ENCODE measurements around the gene APEX2.

APEX2 gene

DNA sequence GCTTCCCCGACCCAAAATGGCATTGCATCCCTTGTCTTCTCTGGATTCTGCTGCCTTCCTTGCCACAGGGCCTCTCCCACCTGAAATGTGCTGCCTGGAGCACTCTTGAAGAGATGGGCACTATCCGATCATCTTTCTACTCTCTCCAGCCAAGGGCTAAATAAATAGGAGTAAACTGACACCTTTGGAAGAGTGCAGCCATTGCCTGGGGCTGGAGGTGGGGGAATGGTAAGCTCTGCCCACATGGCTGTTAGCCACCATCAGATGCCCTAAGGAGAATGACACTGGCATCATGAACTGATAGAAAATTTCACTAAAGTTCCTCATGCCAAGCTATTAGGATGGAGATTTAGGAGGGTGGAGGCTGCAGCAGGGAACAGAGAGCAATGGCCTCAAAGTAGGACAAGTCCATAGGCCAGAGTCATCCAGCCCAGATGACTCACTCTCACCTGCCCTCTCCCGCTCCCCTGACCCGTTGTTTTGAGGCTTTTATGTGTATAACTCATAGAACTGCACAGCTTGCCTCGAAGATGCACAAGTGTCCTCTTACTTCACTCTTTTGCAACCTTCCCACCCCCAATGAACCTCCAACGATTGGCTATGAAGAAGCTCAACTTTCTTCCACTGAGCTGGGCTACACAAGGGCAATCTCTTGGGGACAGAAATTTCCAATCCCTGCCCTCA is 5.4 kb upstream of the APEX2 start:
- Mint-ChIP-seq H3K9me3 (no peaks in the 10 kb centered on the region), H3K27ac (no peak overlapping the region), H3K36me3 (no peaks in the 10 kb centered on the region), H3K27me3 (no peaks in the 10 kb centered on the region), H3K4me3 (no peak overlapping the region), H3K4me1 (peaks cover 17% of the 10 kb centered on the region)
- ATAC-seq (ENCODE audit: low read depth) (no peak), DNase-seq (ENCODE audit: low spot score in 2 of 2) (no peak)

DNA sequence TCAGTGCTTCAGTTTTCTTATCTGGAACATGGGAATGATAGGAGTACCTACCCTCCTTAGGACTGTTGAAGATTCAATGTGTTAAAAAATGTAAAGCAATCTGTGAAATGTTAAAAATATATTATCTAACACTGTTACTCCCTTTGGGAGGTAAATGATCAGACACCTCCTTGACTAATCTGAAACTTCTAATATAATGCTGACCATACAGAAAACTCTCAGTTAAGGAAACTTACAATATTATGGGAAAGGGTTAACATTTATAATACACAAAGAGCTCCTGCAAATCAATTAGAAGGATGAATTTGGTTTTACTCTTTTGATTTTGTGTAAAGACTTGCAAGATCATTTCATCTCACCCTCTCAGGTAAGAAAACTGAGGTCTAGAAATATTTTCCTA is 4.5 kb upstream of the APEX2 start:
- DNase-seq (ENCODE audit: low spot score in 2 of 2) = no peak
- H3K27ac Mint-ChIP-seq = no peak overlapping the region
- no peaks in the 10 kb centered on the region for H3K9me3 Mint-ChIP-seq
- no peak overlapping the region for H3K4me3 Mint-ChIP-seq
- H3K36me3 Mint-ChIP-seq = no peaks in the 10 kb centered on the region
- no peaks in the 10 kb centered on the region for H3K27me3 Mint-ChIP-seq
- H3K4me1 Mint-ChIP-seq = peaks cover 19% of the 10 kb centered on the region
- no peak for ATAC-seq (ENCODE audit: low read depth)

- ATAC-seq (ENCODE audit: low read depth) (no peak), DNase-seq (ENCODE audit: low spot score in 2 of 2) (no peak)
- no peaks in the 10 kb centered on the region for H3K27me3 Mint-ChIP-seq
- H3K4me1 Mint-ChIP-seq = peaks cover 21% of the 10 kb centered on the region
- H3K36me3 Mint-ChIP-seq = peaks cover 23% of the 10 kb centered on the region
- no peaks in the 10 kb centered on the region for H3K9me3 Mint-ChIP-seq
- no peak overlapping the region for H3K27ac Mint-ChIP-seq
- no peak overlapping the region for H3K4me3 Mint-ChIP-seq
Measured at GRCh38 chrX:55004231-55004630, 4.1 kb downstream of the APEX2 start.

- Mint-ChIP-seq H3K4me1 (peaks cover 16% of the 10 kb centered on the region), H3K27ac (no peak overlapping the region), H3K4me3 (no peak overlapping the region), H3K27me3 (no peaks in the 10 kb centered on the region), H3K9me3 (no peaks in the 10 kb centered on the region), H3K36me3 (peaks cover 23% of the 10 kb centered on the region)
- DNase-seq (ENCODE audit: low spot score in 2 of 2) (no peak), ATAC-seq (ENCODE audit: low read depth) (no peak)
Measured at GRCh38 chrX:55005256-55005655, 5.1 kb downstream of the APEX2 start.

GRCh38 chrX:55006827-55007621 is 6.9 kb downstream of the APEX2 start:
- ATAC-seq (ENCODE audit: low read depth) (no peak), DNase-seq (ENCODE audit: low spot score in 2 of 2) (no peak)
- Mint-ChIP-seq H3K36me3 (peaks cover 23% of the 10 kb centered on the region), H3K4me1 (peaks cover 7% of the 10 kb centered on the region), H3K9me3 (no peaks in the 10 kb centered on the region), H3K27ac (no peak overlapping the region), H3K4me3 (no peak overlapping the region), H3K27me3 (no peaks in the 10 kb centered on the region)

GRCh38 chrX:55007656-55008055 is 7.5 kb downstream of the APEX2 start:
- peaks cover 23% of the 10 kb centered on the region for H3K36me3 Mint-ChIP-seq
- no peaks in the 10 kb centered on the region for H3K27me3 Mint-ChIP-seq
- no peak overlapping the region for H3K4me3 Mint-ChIP-seq
- no peaks in the 10 kb centered on the region for H3K9me3 Mint-ChIP-seq
- H3K4me1 Mint-ChIP-seq = peaks cover 7% of the 10 kb centered on the region
- no peak overlapping the region for H3K27ac Mint-ChIP-seq
- ATAC-seq (ENCODE audit: low read depth) (no peak), DNase-seq (ENCODE audit: low spot score in 2 of 2) (no peak)

GRCh38 chrX:55008571-55009358 is 8.6 kb downstream of the APEX2 start:
- Mint-ChIP-seq H3K4me3 (no peak overlapping the region), H3K36me3 (peaks cover 19% of the 10 kb centered on the region), H3K9me3 (no peaks in the 10 kb centered on the region), H3K27ac (no peak overlapping the region), H3K4me1 (peaks cover 7% of the 10 kb centered on the region), H3K27me3 (no peaks in the 10 kb centered on the region)
- no peak for ATAC-seq (ENCODE audit: low read depth)
- DNase-seq (ENCODE audit: low spot score in 2 of 2) = no peak

DNA sequence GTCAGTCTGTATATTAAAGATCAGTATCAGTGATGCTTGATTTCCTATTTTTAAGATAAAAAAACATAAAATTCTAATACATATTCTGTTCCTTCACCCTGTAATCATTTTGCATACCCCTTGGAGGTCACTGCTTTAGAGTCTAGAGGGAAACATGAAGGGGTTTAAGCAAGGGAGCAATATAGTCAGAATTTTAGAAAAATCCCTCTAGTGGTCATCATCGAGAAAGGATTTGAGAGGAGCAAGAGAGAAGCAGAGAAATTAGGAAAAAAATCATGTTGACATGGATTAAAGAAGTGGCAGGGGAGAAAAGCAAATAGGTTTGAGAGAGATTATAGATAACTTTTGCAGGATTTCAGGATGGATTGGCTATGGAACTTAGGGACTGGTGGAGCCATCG is 11.1 kb downstream of the APEX2 start:
- H3K9me3 Mint-ChIP-seq = no peaks in the 10 kb centered on the region
- H3K36me3 Mint-ChIP-seq = peaks cover 6% of the 10 kb centered on the region
- DNase-seq (ENCODE audit: low spot score in 2 of 2) (no peak), ATAC-seq (ENCODE audit: low read depth) (no peak)
- H3K4me1 Mint-ChIP-seq = peaks cover 3% of the 10 kb centered on the region
- no peaks in the 10 kb centered on the region for H3K27me3 Mint-ChIP-seq
- H3K4me3 Mint-ChIP-seq = no peak overlapping the region
- H3K27ac Mint-ChIP-seq = no peak overlapping the region

DNA sequence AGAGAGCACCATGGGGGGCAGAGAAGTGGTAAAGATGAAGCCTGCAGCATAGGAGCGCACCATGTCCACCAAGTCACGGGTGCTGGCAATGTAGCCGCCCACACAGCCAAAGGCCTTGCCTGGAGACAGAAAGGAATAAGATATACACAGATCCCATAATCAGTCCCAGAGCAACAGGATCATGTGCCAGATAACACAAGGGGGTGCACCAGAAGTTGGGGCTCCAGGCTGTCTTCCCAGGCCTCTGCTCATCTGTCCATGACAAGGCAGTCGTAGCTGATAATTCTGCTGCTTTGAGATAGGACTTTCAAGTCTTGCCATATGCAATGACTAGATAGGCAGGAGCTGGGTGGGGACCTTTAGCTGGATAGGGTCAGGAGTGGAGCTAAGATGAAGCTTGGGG is 14.7 kb downstream of the APEX2 start:
- DNase-seq (ENCODE audit: low spot score in 2 of 2) (no peak), ATAC-seq (ENCODE audit: low read depth) (no peak)
- no peak overlapping the region for H3K27ac Mint-ChIP-seq
- no peaks in the 10 kb centered on the region for H3K27me3 Mint-ChIP-seq
- no peaks in the 10 kb centered on the region for H3K36me3 Mint-ChIP-seq
- no peaks in the 10 kb centered on the region for H3K9me3 Mint-ChIP-seq
- H3K4me3 Mint-ChIP-seq = no peak overlapping the region
- no peaks in the 10 kb centered on the region for H3K4me1 Mint-ChIP-seq

DNA sequence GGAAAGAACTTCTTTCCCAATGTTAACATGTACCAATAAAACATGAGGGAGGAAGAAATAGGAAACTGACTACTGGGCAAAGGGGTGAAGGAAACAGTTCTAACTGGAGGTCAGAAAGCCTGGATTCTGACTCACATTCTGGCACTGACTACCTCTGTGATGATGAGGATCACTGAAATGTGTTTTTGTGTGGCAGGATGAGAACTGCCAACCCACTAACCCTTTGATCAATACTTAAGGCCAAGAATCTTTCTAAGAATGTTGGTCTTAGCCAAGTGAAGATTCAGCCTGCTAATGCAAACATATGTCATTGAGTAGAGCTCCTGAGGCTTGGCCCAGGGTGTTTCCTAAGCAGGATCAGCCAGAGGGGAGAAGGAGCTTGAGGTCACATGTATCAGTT is 26.0 kb downstream of the APEX2 start:
- Mint-ChIP-seq H3K4me1 (no peaks in the 10 kb centered on the region), H3K27ac (no peak overlapping the region), H3K4me3 (no peak overlapping the region), H3K36me3 (peaks cover 11% of the 10 kb centered on the region), H3K27me3 (no peaks in the 10 kb centered on the region), H3K9me3 (no peaks in the 10 kb centered on the region)
- DNase-seq (ENCODE audit: low spot score in 2 of 2) (no peak), ATAC-seq (ENCODE audit: low read depth) (no peak)

- Mint-ChIP-seq H3K27me3 (no peaks in the 10 kb centered on the region), H3K27ac (no peak overlapping the region)
Measured at GRCh38 chrX:55026840-55027239, 26.7 kb downstream of the APEX2 start.

GRCh38 chrX:55028040-55028439 is 27.9 kb downstream of the APEX2 start:
- H3K27ac Mint-ChIP-seq = no peak overlapping the region

More at GRCh38 chrX:55026840-55027239, 26.7 kb downstream of the APEX2 start:
- no peaks in the 10 kb centered on the region for H3K4me1 Mint-ChIP-seq
- no peak for DNase-seq (ENCODE audit: low spot score in 2 of 2)
- H3K9me3 Mint-ChIP-seq = no peaks in the 10 kb centered on the region
- H3K36me3 Mint-ChIP-seq = peaks cover 8% of the 10 kb centered on the region
- ATAC-seq (ENCODE audit: low read depth) = no peak
- H3K4me3 Mint-ChIP-seq = no peak overlapping the region

DNA sequence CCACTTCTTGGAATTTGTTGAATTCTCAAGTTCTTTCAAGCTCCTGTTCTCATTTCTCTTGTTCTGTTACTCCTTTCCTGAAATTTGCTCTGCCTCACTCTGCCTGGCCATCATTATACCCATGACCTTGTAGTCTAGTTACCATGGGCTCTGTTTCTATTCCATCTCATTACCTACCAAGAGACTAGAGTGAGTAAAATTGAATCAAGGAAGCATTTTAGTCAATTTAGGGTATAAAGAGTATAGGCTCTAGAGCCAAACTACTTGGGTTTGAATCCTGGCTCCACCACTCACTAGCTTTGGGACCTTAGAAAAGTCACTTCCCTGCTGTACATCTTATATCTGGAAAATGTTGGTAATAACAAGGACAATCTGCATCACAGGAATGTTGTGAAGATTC is 28.4 kb downstream of the APEX2 start:
- H3K9me3 Mint-ChIP-seq = no peaks in the 10 kb centered on the region
- DNase-seq (ENCODE audit: low spot score in 2 of 2) = no peak
- no peaks in the 10 kb centered on the region for H3K4me1 Mint-ChIP-seq
- no peak for ATAC-seq (ENCODE audit: low read depth)
- no peaks in the 10 kb centered on the region for H3K27me3 Mint-ChIP-seq
- peaks cover 8% of the 10 kb centered on the region for H3K36me3 Mint-ChIP-seq
- no peak overlapping the region for H3K4me3 Mint-ChIP-seq
- no peak overlapping the region for H3K27ac Mint-ChIP-seq

More at GRCh38 chrX:55028040-55028439, 27.9 kb downstream of the APEX2 start:
- H3K36me3 Mint-ChIP-seq = peaks cover 8% of the 10 kb centered on the region
- no peaks in the 10 kb centered on the region for H3K27me3 Mint-ChIP-seq
- H3K4me3 Mint-ChIP-seq = no peak overlapping the region
- no peaks in the 10 kb centered on the region for H3K9me3 Mint-ChIP-seq
- no peaks in the 10 kb centered on the region for H3K4me1 Mint-ChIP-seq
- ATAC-seq (ENCODE audit: low read depth) (no peak), DNase-seq (ENCODE audit: low spot score in 2 of 2) (no peak)

GRCh38 chrX:55029291-55029690 is 29.1 kb downstream of the APEX2 start:
- DNase-seq (ENCODE audit: low spot score in 2 of 2) (no peak), ATAC-seq (ENCODE audit: low read depth) (no peak)
- Mint-ChIP-seq H3K4me3 (no peak overlapping the region), H3K36me3 (peaks cover 8% of the 10 kb centered on the region), H3K27ac (no peak overlapping the region), H3K27me3 (no peaks in the 10 kb centered on the region), H3K9me3 (no peaks in the 10 kb centered on the region), H3K4me1 (no peaks in the 10 kb centered on the region)

Measured in memory B cell (primary cell).